DMS79 treated with DMSO at 0.1 percent for 48 hours (cell line): ENCODE results near the gene KLHL41.
"Not testable (repeated sequence)": the region's sequence is repeated elsewhere in the genome, so short reads cannot be mapped to it uniquely, and the experiment has no call there.

Source experiments
- DNase-seq: peaks from one replicate; lab custom pipeline; 2025; lab: John Stamatoyannopoulos, UW

The KLHL41 gene

DNA sequence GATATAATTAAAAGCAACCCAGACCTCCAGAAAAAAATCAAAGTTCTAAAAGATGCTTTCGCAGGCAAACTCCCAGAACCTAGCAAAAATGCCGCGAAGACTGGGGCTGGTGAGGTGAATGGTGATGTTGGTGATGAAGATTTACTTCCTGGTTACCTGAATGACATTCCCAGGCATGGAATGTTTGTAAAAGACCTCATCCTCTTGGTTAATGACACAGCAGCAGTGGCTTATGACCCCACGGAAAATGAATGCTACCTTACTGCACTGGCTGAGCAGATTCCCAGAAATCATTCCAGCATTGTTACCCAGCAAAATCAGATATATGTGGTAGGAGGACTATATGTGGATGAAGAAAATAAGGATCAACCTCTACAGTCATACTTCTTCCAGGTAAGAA is 994 bp downstream of the KLHL41 start:
- no peak for DNase-seq

DNA sequence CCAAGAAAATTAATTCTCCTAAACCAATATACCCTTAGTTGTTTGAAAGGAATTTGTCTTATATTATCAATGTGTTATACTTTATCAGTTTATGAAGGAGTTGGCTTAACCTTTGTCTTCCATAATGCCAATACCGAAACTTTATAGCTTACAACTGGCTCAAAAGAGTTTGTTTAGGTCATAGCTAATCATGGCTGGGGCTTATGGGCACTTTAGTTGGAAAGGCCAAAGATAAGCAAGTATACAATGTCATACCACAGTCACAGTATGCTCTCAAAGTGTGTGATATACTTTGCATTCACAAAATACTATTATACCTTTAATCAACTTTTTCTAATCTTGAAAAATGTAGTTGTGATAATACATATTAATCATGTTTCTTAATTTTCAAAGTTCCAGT is 2.3 kb downstream of the KLHL41 start:
- no peak for DNase-seq

DNA sequence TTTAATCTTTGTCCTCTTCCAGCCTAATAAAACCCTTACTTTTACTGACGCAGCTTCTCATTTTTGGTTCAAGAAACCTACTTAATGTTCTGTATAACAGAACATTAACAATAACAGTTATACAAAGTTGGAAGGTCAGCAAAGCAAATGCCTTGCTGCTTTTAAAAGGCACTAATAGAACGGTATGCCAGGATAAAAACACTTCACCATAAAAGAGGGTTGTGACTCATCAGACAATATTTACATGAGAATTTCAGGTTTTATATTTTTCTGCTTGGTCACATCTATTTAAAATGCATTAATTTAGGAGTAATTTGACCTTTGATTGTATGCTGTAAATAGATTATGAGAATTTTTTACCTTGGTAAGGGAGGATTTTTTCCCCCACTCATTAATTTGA is 3.0 kb downstream of the KLHL41 start:
- peak; percentile 20 for DNase-seq

DNA sequence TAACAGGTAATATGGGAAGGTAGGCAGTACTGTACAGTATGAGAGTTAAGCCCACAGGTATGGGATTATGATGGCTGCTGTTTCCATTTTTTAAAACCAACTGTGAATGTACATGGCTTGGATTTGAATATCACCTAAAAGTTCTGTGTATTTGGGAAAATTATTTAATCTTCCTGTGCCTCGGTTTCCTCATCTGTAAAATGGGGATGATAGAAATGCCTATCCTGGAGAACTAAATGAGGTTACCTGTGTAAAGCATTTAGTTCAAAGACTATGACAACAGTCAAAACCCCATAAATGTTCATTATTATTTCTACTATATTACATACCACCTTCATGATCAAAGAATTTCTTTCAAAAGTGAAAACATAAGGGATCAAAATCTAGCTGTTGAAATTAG is 3.6 kb downstream of the KLHL41 start:
- no peak for DNase-seq

DNA sequence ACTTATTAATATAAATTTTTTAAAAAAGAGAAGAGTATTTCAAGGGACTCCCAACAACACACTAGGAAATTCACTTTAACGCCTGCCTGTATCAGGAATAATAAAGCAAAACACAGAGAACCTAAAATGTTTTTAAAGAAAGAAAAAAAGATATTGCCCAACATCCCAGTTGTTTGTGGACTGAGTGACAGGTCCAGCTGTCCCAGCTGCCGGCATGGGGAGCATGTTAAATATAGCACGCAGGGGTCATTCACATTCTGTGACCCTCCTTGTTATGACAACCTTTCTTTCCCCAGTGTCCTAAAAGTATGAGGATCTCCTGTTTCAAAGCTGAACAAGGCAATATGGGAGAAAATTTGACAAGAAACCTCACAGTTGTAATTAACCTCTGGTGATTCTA is 4.4 kb downstream of the KLHL41 start:
- DNase-seq, result no peak

DNA sequence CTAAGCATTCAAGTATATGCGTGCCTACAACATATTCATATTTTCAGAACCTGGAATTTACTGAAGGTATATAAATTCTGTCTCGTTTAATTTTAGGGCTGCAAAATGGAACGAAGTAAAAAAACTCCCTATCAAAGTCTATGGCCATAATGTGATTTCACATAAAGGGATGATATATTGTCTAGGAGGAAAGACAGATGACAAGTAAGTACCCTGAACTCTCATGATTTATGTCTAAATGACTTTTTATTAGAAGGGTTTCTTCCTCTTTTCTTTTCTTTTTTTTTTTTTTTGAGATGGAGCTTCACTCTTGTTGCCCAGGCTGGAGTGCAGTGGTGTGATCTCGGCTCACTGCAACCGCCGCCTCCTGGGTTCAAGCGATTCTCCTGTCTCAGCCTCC is 5.3 kb downstream of the KLHL41 start:
- DNase-seq, result not testable (repeated sequence)

DNA sequence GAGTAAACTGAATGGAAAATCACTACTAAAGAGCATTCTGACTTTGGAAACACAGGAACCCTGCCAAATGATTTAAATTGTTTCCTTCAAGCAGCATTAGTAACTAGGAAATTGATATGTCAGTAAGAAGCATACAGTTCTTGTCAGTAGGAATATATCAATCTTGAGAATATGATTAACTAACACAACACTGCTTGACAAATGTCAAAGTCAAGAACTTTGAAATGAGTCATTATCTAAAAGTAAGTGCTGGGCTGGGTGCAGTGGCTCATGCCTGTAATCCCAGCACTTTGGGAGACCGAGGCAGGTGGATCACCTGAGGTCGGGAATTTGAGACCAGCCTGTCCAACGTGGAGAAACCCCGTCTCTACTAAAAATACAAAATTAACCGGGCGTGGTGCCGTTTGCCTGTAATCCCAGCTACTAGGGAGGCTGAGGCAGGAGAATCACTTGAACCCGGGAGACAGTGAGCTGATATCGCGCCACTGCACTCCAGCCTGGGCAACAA is 7.0 kb downstream of the KLHL41 start:
- DNase-seq, result not testable (repeated sequence)

DNA sequence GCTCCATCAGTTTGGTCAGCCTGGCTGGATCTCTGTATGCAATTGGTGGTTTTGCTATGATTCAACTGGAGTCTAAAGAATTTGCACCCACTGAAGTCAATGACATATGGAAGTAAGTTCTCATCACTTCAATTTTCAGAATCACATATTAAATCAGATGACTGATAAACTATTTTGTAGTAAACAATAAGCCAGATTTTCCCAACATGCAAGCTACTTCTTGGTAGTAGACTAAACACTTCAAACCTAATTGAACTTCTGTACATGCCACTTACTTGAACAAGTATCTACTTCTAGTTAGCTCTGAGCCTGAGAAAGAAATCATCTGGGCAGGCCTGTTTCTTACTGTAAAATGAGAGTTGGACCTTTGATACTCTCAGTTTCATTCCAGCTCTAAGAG is 11.4 kb downstream of the KLHL41 start:
- no peak for DNase-seq

DNA sequence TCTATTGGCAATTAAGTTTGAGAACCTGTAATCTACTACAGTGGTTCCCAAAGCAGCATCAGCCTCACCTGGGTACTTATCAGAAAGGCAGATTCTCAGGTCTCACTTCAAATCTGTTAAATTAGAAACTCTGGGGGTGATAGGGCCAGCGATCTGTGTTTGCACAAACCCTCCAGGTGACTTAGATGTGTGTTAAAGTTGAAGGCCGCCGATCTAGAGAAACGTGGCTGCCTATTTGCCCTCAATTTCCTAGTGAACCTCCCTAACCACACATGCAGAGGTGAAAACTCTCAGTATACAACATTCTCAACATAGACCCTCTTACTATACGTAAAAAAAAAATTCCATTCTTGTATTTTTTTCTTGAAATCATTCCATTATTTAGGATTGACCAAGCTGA is 14.2 kb downstream of the KLHL41 start:
- no peak for DNase-seq

DNA sequence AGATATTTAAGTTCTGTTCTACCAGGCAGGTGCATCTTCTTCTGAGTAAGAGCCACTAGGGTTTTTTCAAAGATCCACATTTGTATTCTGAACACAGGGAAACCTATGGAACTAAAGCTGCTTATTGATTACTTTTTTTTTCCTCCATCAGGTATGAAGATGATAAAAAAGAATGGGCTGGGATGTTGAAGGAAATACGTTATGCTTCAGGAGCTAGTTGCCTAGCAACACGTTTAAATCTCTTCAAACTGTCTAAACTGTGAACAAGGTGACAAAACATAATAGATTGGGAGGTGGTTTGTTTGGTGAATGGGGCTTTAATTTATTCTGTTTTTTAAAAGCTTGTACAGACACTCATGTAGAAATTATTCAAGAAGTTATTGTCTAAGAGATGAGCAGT is 15.9 kb downstream of the KLHL41 start:
- peak; percentile 21 for DNase-seq

DNA sequence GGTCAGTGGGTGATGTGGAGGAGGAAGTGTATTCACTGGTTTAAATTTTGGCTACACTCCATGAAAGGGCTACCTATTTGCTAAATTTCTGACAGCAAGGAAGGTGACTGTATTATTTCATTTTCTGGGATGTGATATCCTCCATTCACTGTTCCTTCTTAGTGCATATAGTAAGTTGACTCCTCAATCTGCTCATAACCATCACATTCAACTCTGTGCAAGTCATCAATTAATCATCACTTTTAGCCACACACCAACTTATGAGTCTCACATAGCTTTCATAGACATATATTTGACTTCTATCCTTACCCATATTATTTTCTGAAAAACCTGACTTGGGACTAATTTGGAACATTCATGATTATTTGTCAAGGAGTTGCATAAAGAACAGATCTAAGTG is 16.9 kb downstream of the KLHL41 start:
- no peak for DNase-seq

DNA sequence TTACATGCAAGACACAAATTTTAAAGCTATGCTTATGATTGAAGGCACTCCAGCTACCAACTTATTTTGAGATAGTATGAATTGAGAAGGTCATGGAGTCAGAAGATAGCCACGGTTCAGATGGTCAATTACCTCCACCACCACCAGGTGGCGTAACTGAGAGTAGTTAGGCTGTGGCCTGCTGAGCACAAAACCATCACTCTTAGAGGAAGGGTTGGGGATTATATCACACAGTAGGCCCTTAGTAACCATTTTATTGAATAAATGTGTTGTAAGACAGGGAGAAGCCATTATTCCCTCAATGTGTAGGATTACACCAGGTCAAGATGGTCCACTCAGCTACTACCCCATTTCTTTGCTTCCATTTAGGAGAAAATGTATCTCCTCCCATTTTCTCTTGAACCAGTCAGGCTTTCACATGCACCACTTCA is 18.8 kb downstream of the KLHL41 start:
- no peak for DNase-seq

DNA sequence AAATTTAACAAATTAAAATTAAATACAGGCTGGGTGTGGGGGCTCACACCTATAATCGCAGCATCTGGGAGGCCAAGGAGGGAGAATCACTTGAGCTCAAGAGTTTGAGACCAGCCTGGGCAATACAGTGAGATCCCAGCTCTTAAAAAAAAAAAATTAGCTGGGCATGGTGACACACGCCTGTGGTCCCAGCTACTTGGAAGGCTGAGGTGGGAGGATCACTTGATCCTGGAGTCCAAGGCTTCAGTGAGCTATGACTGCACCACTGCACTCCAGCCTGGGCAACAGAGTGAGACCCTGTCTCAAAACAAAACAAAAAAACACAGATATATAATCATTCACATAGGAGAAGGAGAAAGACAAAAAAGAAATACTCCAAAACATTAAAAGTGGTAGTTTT is 30.0 kb downstream of the KLHL41 start:
- DNase-seq, result not testable (repeated sequence)

DNA sequence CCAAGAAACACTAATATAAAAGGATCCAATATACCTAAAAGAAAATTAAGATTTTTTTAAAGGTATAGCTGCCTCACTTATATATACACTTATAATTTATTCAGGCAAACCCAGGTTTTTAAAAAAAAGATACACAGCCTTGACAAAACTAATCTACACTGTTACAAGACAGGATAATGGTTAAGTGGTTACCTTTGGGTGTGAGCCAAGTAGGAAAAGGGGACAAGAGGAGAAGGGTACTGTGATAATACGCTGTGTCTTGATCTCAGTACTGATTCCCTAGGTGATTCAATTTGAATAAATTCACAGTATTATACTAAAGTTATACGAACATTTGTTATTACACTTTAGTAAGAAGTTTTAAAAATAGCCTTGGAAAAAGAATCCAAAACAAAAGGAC is 30.6 kb downstream of the KLHL41 start:
- DNase-seq, result no peak

DNA sequence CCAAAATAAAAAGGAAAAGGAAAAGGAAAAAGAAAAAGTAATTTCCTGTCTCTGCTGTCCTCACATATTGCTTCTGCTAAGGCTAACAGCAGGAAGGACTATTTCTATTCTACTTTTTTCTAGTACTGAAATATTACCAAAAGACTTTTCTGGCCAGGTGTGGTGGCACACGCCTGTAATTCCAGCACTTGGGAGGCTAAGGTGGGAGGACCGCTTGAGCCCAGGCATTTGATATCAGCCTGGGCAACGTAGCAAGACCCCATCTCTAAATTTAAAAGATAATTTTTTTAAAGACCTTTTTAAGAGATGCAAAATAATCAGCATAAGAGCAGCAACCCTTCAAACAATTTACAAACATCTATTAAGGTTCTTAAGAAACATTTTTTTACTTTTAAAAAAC is 32.9 kb downstream of the KLHL41 start:
- DNase-seq, result no peak

DNA sequence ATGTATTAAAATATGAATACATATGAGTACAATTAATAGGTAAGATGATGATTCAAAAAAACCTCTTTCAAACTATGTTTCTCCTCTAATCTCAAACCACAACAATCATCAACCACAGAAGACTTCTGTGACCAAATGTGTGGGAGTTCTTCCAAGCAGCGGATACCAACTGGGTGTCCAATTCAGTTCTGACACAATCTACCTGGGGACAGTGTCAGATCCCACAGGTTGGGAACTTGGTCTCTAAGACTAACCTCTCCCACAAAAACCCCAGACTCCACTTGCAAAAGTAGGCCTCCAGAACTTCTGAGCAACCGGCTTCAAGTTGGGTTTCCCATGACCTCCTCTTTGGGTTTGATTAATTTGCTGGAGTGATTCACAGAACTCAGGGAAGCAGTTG is 37.3 kb downstream of the KLHL41 start:
- no peak for DNase-seq

DNA sequence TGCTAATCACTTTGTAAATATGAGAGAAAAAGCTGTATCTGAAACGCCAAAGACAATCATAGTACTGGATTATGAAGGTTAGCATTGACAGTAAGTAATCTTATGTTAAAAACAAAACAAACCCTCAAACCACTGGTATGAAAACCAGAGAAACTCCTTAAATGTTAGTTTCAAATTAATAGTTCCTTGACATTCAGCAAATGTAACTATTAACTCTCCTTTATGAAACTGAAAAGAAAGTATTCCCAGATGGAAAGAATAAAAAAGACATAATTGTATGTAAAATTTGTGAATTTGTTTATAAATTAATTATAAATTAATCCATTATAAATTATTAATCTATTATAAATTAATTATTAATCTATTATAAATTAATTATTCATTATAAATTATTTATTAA is 51.9 kb downstream of the KLHL41 start:
- DNase-seq, result no peak

DNA sequence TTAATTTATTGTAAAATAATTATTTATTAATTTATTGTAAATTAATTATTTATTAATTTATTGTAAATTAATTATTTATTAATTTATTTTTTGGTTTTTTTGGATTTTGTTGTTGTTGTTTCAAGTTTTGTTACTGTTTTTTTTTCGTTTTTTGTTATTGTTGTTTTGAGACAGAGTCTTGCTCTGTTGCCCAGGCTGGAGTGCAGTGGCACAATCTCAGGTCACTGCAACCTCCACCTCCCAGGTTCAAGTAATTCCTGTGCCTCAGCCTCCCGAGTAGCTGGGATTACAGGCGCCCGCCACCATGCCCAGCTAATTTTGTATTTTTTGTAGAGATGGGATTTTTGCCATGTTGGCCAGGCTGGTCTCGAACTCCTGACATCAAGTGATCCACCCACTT is 52.6 kb downstream of the KLHL41 start:
- DNase-seq, result not testable (repeated sequence)

DNA sequence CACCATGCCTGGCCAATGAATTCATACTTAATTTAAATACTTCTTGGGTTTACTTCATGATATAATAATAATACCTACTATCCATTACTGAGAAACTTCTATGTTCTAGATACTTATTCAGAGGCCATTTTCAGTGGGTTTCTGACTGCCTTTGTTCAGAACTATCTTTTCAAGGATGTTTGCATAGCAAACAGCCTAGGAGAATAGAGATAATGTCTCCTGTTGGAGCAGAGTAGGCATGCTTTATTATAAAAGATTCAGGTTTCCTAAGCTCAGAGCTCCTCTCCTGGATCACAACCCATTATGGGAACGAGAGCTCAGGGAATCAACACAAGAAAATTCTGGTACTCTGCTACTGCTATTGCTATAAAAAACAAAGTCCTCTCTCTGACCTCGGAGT is 53.0 kb downstream of the KLHL41 start:
- no peak for DNase-seq

DNA sequence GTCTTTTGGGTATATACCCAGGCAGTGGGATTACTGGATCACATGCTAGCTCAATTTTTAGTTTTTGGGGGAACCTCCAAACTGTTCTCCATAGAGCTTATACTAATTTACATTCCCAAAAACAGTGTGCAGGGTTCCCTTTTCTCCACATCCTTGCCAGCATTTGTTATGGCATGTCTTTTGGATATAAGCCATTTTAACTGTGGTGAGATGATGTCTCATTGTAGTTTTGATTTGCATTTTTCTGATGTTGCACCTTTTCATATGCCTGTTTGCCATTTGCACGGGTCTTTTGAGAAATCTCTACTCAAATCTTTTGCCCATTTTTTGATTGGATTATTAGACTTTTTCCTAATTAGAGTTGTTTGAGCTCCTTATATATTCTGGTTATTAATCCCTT is 56.2 kb downstream of the KLHL41 start:
- no peak for DNase-seq

DNA sequence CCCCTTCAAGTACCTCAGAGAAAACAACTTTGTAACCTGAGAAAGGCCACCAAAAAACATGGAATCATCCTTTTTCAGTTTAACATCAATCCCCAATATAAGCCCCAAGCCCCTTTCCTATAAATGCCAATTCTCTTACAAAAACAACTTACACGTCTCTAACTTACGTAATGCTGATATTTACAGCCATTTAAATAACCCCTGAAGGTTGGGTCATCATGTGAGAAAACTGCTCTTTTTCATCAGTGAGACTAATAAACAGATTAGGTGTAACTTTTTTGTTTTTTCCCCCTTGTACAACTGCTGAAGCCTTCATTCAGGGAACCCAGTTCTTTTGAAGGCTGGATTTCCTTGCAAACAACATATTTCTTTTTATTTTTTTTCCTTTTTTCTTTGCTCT is 60.4 kb downstream of the KLHL41 start:
- no peak for DNase-seq

DNA sequence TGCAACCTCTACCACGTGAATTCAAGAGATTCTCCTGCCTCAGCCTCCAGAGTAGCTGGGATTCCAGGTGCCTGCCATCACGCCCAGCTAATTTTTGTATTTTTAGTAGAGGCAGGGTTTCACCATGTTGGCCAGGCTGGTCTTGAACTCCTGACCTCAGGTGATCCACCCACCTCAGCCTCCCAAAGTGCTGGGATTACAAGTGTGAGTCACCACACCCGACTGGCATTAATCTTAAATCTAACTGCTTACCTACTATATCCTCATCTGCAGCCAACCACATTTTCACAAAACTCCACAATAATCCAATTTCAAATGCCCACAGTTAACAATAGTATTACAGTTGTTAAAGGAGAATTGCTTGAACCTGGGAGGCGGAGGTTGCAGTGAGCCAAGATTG is 61.2 kb downstream of the KLHL41 start:
- not testable (repeated sequence) for DNase-seq

DNA sequence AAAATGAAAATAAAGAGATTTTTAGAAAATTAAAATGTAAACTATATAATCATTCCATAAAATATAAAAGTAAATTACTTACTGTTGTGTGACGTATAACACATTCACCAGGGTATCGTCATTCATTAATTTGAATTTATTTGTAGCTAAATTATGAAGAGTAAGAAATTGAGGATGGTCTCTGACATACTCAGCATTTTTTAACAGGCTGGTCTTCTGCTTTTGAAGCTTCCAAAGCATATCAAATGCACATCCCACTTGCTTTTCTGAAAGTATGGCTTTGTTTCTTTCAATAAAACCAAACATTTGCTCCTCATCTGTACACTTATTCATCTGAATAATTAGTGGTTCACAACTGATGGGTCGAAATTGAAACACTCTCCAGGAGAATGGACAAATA is 62.1 kb downstream of the KLHL41 start:
- no peak for DNase-seq

DNA sequence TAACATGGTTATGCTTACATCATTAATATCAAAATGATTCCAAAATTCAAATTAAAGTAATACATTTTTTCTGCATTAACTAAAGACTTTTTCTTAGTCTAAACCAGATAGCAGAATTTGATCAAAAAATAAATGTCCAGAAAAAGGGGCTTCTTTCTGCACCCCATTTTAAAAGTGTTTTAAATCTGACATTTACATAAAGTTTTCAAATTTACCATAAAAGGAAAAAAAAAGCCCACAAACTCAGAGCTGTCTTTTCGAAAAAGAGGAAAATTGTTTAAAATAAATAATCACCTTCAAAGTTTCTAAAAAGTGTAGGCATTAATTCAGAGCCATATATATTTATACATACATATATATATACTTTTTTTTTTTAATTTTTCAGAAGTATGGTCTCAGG is 62.7 kb downstream of the KLHL41 start:
- no peak for DNase-seq

DNA sequence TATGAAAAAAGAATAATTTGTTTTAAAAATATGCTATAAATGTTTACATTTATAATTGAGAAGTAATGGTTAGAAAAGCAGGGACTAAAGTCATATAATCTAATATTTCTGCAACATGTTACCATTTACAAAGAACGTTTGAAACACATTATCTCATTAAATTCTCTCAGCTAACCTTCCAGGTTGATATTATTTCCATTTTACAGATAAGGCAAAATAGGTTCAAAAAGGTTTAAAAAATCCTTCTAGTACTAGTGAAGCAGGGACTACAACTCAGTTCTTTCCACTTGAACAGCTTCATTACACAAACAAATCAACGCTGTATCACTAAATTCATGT is 63.3 kb downstream of the KLHL41 start:
- no peak for DNase-seq
